ENCODE measurements around the gene RIT2.

GRCh38 chr18:42969366-42969765 lies 146.1 kb downstream of the RIT2 start:
- TF ChIP-seq CTCF (IDR thresholded peaks at IDR 0.05) = no peak
- TF ChIP-seq EP300 (IDR thresholded peaks at IDR 0.05) = no peak
- TF ChIP-seq POLR2A (IDR thresholded peaks at IDR 0.05) = no peak

Measured in ovary (tissue), 3 donors.